Colon (tissue), 2 donors: ENCODE results near the gene FOXP1.

Source experiments
- FAIRE-seq: peaks from 2 replicates; lab custom pipeline; 2012; peaks lifted over from hg19 to GRCh38; lab: Jason Lieb, UNC
- donor health status: control.
- donor health status: control.

The FOXP1 gene

DNA sequence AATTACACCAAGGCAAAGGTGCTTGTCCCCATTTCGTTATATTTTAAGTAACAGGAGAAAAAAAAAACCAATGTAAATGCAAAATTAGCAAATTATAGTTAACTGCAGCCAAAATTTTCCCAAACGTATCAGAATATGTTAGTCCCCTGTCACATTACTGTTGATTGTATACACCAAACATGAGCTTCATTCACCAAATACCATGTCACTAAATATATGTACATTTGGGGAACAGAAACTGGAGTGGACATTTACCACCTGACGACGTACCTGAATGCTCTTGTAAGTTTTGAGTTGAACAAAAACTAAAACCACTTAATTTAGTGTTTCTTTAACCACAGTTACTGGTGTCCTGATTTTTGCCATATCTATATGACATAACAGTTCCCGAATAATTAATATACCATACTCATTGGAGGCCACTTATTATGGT, 3.3 kb upstream of the FOXP1 start:
- no peak for FAIRE-seq

DNA sequence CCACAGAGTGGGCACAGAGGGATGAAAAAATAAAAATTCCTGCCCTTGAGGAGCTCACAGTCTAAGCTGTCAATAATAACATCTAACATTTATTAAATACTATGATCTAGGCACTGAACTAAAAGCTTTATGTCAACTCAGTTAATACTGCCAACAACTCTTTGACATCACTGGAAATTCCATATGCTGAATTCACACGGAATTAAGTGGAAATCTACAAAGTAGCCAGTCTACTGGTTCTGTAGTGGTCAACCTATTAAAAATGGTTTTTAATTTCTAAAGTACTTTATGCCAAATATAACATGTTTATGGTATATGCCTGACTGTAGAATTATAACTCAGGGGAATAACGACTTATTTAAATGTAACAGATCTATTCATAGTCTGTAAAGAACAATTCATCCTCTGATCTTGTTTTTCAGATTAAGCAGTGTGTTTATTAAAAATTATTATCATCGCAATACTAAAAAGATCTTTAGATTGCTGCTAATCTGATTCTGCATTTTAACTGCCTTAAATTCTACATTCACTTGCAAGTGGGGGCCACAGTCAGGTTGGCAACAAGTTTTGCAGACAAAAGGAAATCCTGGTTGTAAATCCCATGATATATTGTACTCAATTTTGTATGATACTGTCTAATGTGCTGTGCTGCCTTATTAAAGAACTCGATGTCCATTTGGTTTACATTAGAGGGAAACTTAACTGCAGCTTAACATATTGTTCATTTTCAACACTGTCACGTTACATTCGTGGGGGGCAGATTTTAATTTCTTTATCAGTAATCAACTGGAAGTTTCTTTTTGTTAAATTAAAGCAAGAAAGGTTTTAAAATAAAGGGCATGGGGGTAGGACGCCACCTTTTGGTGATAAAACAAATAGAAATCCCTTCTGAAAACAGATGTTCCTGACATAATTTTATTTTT, 2.6 kb upstream of the FOXP1 start:
- peak; percentile 45 for FAIRE-seq

DNA sequence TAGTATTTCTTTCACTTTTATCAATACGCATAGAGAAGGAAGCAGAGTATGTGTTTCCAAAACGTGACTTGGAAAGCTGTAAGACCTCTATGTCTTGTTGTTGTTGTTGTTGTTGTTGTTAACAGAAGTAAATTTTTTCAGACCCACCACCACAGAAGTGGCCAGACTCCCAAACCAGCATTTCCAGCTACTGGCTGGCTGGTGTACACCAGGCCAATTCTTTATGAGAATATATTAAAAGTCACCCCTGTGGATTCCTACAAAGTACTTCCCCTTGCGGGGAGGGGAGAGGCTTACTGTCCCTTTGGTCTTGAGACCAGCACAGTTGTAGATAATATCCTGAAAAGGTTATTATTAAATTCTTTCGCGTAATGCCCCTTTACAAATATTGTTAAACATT, 1.6 kb upstream of the FOXP1 start:
- FAIRE-seq, result no peak

DNA sequence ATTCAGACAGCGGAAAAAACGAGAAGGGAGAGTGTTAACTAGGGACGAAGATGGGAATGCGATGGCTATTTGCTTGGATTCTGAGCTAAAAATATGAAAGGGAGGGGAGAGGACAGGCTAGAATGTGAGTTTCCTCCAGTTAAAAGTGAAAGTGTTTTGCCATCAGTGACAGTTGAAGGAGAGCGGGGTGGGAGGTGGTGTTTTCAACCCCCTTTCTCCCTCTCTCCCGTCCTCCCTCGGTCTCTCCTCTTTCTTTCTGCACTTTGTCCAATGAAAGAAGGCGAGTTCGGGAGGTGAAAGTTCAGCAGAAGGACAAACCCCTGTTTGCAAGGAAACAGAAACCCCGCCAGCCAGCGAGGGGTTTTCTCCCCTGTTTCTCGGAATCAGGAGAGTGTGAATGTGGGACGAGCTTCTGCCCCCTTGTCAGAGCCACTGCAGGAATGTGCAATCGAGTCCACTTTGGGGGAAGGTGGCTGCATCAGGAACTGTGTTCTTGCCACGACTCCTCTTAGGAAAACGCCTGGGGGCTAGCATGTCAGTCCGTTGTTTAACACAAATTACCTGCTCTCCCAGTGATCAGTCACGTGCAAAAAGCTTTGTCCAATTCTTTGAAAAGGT, 975 bp upstream of the FOXP1 start:
- FAIRE-seq, result no peak

DNA sequence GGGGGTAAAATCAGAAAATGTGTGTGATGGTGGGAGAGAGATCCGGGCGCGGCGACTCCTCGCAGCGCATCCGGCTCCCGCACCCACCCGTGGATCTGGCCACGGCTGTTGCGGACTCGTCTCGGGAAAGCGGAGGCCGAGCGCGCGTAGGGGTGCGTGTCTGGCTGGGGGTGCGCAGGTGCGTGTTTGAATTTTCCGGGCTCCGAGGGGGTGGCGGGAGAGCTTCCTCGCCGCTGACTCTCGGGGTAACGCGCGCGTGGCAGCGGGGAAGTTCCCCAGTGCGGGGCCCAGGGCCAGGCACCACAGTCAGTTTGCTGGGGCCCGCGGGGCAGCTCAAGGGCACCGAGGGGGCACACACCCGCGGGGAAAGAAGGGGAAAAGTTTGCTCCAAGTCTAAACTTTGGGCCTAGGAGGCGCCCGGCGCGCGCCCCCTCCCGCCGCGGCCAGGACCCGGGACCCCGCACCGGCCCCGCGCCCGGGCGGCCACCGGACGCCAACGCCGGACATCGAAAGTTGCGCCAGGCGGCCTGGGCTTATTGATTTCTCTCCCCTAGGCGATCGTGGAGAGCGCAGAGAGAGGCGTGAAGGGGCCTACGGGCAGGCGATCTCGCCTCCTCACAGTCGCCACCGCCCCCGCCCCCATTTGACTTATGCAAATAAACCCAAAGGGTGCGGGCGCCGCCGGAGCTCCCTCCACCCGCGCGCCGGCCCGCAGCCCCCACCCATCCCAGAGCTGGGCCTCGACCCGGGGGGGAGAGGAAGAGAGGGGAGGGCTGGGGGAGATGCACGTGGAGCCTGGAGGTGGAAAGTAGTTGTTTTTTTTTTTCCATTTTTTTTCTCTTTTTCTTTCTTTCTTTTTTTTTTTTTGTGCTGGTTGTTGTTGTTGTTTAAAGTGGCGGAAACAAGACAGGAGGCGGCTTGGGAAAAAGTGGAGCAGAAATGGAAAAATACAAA, 639 bp downstream of the FOXP1 start:
- no peak for FAIRE-seq

DNA sequence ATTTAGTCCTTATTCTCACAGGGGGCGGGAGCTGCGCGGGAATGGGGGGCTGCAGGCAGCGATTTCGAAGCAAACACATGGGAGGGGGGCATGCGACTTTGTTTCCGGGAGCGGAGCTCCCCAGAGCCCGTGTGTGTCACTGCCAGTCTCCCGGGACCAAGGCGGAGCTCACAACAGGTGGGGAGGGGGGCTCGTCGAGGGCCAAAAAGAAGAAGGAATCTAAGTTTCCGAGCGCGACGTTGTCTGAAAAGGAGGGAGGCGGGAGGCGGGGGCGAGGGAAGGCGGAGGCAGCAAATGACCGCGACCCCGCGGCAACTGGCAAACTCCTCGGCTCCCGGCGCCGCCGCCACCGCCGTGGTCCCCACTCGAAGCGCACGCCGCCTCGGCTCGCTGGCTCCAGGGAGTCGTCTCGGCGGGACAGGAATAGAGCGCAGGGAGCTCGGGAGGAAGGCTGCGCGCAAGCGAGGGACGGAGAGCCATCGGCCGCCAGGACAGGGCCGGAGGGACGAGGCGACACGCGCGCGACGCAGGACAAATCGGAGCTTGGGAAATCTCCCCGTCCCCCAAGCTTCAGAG, 1.4 kb downstream of the FOXP1 start:
- no peak for FAIRE-seq

DNA sequence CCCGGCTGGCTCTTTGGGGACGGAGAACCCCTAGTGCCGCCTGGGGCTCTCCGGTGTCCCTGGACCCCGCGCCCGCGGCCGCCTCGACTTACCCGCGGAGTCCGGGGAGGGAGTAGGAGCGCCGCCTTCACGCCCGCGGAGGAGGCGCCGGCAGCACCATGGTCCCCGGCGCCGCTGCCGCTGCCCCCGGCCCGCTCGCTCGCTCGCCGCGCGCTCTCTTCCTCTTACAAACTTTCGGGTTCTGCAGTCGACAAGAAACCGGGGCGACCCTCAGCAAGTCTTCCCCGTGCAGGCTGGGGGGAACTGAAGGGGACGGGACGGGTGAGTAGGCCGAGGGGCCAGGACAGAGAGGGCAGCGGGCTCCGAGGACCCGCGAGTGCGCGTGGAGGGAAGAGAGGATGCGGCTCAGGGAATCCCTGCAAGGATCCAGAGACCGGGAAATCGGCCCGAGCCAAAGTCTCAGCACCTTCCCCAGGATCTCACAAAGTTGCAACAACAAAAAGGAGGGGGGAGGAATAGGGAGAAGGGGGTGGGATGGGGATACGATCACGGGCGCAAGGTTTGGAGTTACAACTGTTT, 2.0 kb downstream of the FOXP1 start:
- no peak for FAIRE-seq

DNA sequence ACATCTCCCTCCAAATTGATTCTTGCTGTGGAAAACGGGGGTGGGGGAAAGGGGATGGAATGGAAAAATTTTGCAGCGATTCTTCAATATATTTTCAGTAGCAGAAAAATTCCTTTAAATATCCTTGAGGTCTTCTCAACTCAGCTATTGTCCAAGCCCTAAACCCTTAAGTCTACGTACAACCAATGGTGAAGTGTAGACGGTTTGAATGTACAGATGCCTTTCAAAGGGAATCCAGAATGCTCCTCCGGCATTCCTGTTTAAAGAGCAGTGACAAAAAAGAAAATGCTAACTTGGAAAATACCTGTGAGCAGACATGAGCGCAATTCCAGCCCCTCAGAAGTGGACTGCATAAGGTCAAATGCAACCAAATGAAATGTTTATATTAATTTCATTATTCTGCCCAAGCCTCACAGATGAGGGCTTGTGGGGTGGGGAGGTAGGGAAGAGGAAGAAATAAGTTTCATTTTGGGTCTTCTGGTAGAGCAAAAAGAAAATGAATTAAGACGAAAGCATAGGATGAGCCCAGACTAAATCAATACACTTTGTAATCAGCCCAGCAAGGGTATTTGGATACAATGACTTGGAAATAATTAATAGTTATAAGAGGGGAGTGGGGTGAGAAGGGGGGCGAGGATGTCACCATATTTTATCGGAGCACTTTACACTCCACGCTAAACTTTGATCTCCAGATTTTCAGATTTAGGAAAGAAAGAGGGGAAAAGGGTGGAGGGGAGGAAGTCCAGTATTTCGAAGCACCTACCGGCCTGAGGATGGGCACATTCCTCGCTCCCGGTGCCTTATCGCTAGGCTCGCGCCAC, 2.7 kb downstream of the FOXP1 start:
- no peak for FAIRE-seq

DNA sequence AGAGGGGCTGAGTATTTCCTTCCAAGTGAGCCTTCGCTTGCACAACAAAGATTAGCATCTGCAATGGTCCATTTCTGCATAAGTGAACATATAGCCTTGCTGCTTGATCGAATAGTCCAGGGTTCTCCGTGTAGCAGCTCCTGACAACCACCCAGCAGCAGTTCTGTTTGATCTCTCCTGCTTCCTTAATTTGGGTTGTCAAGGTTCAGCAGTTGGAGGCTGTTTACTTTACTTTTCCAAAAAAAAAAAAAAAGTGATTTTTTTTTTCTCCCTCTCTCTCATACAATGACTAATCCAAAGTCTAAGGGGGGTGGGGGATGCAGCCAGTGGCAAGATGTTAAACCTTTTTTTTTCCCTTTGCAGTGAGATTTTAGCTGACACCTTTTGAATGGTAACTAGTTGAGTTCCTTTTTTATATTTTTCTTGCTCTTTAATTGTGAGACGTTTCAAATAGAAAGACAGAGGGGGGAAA, 3.6 kb downstream of the FOXP1 start:
- no peak for FAIRE-seq

DNA sequence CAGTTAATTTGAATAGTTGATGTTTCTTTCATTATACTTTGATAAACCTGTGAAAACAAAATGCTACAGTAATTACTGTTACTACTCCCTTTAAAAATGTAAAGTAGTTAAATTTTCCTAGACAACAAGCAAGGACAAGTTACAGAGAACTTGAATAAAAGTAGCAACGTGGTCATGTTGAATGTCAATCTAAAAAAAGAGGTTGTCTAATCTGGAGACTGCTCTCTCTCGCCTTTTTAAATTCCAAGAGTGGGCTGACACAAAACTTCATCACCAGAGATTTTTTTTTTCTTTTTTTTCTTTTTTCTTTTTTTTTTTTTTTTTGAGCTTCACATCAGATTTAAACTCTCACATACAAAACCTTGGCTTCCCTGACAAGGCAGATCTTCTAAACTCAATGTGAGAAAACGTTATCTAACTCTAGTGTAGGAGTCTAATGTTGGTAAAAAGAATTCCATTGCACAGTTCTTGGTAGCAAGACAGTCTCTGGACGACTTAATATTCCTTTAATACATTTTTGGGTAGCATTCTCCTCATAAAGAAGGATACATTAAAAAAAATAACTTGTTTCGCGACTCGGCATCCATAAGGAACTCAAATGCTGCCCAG, 4.1 kb downstream of the FOXP1 start:
- FAIRE-seq, result no peak

DNA sequence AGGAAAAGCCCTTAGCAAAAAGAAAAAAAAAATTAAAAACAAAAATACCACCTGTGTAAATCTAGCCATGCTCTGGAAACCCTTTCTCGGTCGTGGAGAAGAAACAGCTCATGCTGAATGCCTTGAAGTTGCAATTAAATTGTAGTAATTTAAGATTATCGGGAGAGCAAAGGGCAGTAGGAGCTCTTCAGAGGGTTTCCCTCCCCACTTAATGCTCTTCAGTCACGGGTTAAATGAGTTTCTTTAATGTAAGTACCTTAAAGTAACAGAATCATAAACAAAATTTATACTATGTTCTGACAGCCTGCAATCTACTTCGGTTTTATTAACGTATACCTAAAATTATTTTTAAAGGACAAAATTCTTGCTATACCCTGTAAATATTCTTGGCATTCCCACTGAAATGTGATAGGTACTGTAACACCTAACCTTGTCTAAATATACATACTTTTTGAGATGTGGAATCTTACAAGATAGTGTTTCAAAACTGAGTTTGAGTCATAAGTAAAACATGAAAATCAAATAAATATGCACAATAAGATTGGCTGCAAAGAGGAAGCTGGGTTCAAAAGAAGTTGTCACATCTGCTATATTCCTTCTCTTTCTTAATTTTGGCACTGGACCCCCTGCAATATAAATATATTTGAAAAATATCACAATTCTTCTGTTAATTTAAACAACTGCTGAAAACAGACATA, 5.3 kb downstream of the FOXP1 start:
- no peak for FAIRE-seq

DNA sequence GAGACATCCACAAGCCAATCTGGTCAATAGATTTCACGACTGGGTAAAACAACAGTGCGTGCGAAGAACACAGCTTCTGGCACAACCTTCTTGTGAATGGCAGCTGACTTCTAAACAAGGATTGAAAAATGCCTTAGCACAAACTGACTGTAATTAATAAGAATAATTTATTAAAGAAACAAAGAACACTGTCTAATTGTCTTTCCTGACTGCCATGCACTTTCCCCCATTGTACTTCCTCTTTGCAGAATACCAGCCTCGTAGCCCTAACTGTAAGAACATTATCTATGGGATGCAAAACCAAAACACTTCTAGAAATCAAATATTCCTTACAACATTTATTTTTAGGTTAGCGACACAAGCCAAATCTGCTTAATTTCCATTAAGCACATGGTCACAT, 6.5 kb downstream of the FOXP1 start:
- FAIRE-seq, result no peak

DNA sequence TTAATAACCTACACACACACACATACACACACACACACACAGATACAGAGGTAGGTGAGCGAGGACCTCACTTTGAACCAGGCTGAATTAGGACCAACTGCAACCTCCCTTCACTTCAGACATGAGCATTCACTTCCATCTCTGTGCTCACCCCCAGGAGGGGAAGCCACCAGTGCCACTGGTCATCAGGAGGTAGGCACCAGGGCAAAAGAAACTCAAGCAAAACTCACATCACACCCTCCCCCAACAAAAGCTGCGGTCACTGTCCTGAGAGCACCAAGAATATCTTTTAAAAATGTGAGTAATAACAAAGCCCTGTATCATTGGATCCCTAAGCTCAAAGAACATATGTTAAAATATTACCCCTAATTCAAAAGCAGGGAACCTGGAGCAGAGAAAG, 8.1 kb downstream of the FOXP1 start:
- no peak for FAIRE-seq

DNA sequence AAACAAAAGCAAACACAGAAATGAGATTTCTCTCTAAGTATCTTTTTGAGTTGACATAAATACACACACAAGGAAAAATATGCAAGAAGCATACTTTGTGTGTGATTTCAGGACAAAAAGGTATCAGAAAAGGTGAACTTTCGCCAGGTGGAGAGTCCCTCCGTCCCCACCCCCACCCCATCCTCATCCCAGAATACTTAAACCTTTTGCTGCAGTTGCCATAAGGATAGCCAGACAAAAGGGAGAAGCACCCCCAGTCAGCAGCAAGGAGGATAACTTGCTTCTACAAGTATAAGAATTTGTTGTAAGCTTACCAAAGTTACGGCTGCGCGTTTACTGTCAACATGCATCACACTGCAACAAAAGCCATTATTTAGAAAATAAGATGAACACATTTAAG, 10.3 kb downstream of the FOXP1 start:
- FAIRE-seq, result no peak

DNA sequence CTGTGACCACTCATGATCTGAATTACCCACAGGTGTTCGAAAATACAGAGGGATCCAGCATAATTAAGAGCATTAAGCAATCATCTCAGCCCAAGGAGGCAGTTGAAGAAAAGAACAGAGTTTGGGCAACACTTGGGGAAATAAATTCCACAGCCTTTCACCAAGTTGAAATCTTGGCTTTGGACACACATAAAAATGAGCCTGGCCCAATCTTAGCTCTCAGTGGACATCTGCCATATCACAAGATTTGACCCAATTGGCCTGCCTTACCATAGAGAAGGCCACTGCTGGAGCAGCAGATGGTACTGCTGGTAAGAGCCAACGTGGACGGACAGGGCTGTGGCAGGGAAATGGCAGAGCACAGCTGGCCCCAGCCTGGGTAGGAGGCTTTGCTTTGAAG, 13.0 kb downstream of the FOXP1 start:
- FAIRE-seq, result no peak

DNA sequence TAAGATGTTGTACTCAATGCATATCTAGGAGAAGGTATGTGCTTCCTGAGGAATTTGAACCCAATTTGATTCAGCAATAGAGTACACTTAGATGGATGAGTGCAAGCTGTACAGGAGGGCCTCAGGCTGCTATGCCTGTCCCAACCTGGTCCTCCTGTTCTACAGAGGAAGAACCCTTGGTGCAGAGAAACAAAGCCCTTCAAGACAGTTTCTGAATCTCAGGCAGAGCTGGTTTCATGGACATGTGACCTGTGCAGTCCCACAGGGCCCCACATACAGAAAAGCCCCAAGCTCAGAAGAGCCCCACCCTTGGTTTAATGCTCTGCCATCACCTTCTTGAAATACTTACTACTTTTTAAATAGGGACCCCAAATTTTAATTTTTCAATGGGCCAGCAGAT, 15.3 kb downstream of the FOXP1 start:
- FAIRE-seq, result no peak

DNA sequence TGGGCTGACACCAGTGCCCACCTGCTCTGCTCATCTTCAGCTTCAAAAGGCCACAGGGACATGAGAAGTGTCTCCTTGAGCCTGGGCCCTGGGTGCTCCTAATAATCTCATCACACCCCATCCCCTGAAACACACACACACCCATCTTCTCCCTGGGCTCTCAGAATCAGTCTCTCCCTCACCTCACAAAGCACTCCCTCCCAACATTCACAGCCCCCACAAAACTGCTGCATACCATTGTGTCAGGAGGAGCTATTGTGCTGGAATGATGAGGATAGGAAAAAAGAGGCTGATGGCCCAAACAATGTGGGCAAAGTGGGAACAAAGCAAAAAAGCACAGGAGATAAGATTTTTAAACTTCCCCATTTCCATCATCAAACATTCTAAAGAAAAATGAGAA, 16.8 kb downstream of the FOXP1 start:
- FAIRE-seq, result no peak

DNA sequence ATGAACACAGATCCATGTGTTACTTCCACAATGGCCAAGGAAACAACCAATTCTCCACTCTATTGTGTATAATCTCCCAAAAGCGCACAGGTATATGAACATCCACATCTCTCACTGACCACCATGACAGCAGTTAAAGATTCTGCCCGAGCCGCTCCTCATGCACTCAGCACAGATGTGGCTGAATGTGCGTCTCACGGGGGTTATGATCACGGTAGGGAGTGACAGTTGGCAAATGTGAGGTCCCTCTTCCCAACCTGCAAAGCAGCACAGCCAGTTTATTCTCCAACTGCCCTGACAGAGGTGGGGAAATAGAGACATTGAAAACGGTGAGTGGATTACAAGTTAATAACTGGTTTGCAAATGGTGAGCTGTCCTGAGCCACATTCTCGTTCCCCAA, 17.6 kb downstream of the FOXP1 start:
- no peak for FAIRE-seq

DNA sequence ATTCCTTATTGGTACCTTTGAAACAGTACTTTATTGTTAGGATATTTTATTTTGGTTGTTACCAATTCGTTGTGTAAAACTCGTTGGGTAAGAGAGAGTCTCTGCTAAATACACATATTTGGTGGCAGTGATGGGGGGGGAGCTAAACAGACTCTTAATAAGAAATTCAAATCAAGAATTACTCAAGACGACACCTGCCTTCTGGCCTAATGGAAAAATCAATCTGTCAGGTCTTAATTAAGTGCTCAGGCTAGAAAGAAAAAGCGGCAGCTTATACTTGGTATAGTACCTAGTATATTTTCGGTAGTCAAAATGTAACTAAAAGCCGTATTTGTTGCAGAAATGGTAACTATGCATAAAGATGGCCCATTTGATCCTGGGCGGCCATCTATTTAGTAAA, 18.2 kb downstream of the FOXP1 start:
- no peak for FAIRE-seq

DNA sequence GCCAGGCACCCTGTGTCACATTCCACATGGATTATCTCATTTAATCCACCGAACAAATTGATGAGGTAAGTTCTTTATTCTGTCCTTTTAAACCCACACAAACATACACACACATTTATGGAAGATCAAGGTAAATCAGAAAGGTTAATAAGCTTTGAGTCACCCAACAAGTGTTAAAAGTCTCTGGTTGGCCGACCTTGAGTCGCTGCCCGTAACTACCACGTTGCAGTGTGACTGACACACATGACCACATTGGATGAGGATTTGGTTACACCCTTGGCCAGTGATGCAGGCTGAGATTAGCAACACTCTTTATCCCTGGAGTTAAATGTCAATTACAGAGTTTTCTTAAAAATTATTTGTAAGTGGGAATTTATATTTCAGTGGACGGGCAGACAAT, 19.2 kb downstream of the FOXP1 start:
- FAIRE-seq, result no peak
